ENCODE data around the gene R3HCC1L.

DNA sequence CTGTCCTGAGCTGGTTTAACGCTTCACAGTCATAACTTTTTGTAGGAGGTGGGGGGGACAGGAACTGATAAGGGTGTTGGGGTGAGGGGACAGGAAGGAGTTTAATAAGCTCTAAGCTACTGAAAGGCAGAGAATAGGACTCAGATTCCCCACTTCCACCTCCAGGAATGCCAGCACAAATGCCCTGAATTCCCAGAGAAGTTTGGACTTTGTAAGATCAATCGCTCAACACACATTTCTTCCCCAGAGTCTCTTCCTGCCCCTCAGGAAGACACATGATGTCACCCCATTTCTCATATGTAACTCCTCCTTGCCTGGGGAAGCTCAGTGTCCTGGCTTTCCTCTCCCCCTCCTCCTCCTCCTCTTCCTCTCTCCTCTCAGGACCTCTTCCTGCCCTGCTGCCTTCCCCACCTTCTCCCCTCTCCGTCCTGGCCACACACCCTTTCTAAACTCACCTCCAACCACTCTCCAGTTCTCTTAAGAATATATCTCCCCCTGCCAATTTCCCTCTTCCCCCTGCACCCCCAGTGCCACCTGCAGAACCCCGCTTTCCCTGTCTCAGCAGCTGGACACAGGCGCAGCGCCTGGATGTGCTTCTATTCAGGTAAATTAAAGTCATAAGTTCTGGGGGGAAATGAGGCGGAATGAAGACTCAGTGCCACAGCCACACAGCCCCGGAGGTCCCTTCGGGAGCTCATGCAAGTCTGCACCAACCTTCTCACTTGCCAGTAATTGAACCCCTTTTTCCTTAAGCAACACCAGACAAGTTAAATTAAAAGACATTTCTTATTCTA is 138.8 kb downstream of the R3HCC1L start:
- TF ChIP-seq CTCF (IDR thresholded peaks at IDR 0.05) (no peak), REST (IDR thresholded peaks at IDR 0.05; ENCODE audit: insufficient read depth in 1 of 2, low read depth in 2 of 2, low read length in 1 of 2) (no peak), POLR2AphosphoS5 (IDR thresholded peaks at IDR 0.05; ENCODE audit: low read depth, low read length) (no peak), SIN3A (IDR thresholded peaks at IDR 0.05; ENCODE audit: borderline replicate concordance, insufficient read depth, low read depth, low read length) (no peak), TCF7L2 (IDR thresholded peaks at IDR 0.05; ENCODE audit: low read depth, low read length) (no peak)

Data from Panc1 (cell line).